GM18517 (cell line): ENCODE results near the gene RPL37A.

Source experiments
- ATAC-seq: cut with Tn5 transposase; IDR thresholded peaks from one replicate; pipeline ENCODE4 v1.9.1; 2021; ENCODE audit warnings: mild to moderate bottlenecking, moderate library complexity; ENCODE audit not compliant: unreplicated experiment

RPL37A gene

GRCh38 chr2:216546241-216546640 is 47.6 kb downstream of the RPL37A start:
- no peak for ATAC-seq

GRCh38 chr2:216546641-216547403 is 48.2 kb downstream of the RPL37A start:
- ATAC-seq, result no peak

- no peak for ATAC-seq
Observed at GRCh38 chr2:216548901-216549331, 50.3 kb downstream of the RPL37A start.

- no peak for ATAC-seq
Observed at GRCh38 chr2:216549926-216550690, 51.5 kb downstream of the RPL37A start.

- ATAC-seq, result no peak
Observed at GRCh38 chr2:216551234-216552068, 52.8 kb downstream of the RPL37A start.

- ATAC-seq, result no peak
Observed at GRCh38 chr2:216553093-216553478, 54.4 kb downstream of the RPL37A start.
